SK-N-MC (cell line): ENCODE data around the gene TAF4.

Experiments used
- EZH2 ChIP-seq: fragments of 200-600 bp; sonication (generic); IDR thresholded peaks from one replicate; pipeline ENCODE4 v1.6.1; 2017; ENCODE audit warnings: antibody characterized with exemption
- FOXP2 ChIP-seq: optimal IDR thresholded peaks from 2 replicates; pipeline ENCODE3; 2011; ENCODE audit warnings: mild to moderate bottlenecking, moderate library complexity; ENCODE audit not compliant: insufficient read depth; ENCODE audit errors: extremely low read length, control extremely low read depth
- POLR2AphosphoS5 ChIP-seq: IDR thresholded peaks from 2 replicates; pipeline ENCODE4 v1.6.1; 2012; ENCODE audit warnings: mild to moderate bottlenecking, low read depth, low read length, borderline replicate concordance

DNA sequence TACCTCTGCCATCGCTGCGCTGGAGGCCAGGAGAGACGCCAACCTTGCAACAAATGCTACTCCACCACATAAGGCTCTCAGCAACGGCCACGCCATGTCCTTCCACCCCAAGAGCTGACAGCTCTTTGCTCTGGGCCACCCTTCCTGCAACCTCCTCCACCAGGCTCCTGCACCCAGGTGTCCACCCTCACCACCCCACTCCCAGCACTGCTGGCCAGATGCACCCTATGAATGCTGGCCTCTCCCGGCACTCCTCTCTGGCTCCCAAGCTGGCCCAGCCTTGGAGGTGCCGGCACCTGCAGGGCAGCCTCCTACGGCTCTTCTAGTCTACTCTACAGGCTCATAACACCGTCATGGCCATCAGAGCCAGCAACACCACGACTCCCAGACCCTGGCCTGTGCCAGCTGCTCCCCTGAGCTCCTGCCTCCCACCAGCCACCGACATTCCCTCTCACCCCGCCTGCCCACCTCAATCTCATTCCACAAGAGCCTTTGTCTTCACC is 11.2 kb downstream of the TAF4 start:
- no peak for TF ChIP-seq EZH2
- no peak for TF ChIP-seq POLR2AphosphoS5
- TF ChIP-seq FOXP2: no peak
